K562 (cell line): ENCODE measurements around the gene ARPC1A. TPM values are rescaled to one million over a fixed set of nuclear protein-coding genes. Genes with fewer than 3 reads are reported as not detected.

Experiments used
- ATAC-seq: fragments of 200-7000 bp; cut with Tn5 transposase; 3 replicates; pipeline ENCODE4 v1.9.1; 2020; ENCODE audit warnings: moderate library complexity
- BruUV-seq: library from RNA; stranded (reverse); fragments of 400-500 nt; replicated peaks from 2 replicates; lab custom pipeline; 2021; lab: Mats Ljungman, UMichigan
- CTCF ChIA-PET: fragments of 300-600 bp; formaldehyde crosslinking; extraction: SDS; loops from one replicate; lab custom pipeline; 2021; ENCODE audit warnings: low intra/inter-chr PET ratio; lab: Yijun Ruan, JAX
- POLR2A ChIA-PET: fragments of 300-600, 350-650 bp; sonication (Branson Sonifier 250); formaldehyde crosslinking; extraction: SDS; loops from one replicate; lab custom pipeline; 2021; ENCODE audit warnings: antibody characterized with exemption, inconsistent platforms; lab: Yijun Ruan, JAX
- DNase-seq, 4 experiments: peaks; one replicate each; pipeline versions ENCODE4 v3.0.0 to v3.0.0-alpha.2; 2011 to 2018; ENCODE audit warnings: low spot score in 3 of 4, mixed read lengths in 3 of 4; ENCODE audit errors: extremely low read depth in 1 of 4
- FAIRE-seq: peaks from 2 replicates; lab custom pipeline; 2011; peaks lifted over from hg19 to GRCh38; lab: Jason Lieb, UNC
- H2AFZ ChIP-seq: 2 replicates; pipeline ENCODE4 v1.6.0; 2011; ENCODE audit warnings: low read depth, low read length, control low read depth, inconsistent platforms
- H3K27ac ChIP-seq: fragments of 200-600 bp; 3 replicates; pipeline ENCODE4 v1.8.0; 2011; ENCODE audit warnings: low read depth, mild to moderate bottlenecking, control low read depth, inconsistent platforms, low read length, moderate library complexity, mixed read lengths; ENCODE audit errors: extremely low read depth
- H3K27me3 ChIP-seq, 2 experiments: fragments of 300-600 bp in 1 of 2; 2 replicates in 1 of 2; 3 replicates in 1 of 2; pipeline versions ENCODE4 v1.6.0 to v1.8.0; 2011; ENCODE audit warnings: inconsistent platforms in 2 of 2, low read length in 2 of 2, mild to moderate bottlenecking in 1 of 2, mixed read lengths in 1 of 2, moderate library complexity in 1 of 2; ENCODE audit not compliant: control insufficient read depth in 2 of 2, insufficient read depth in 2 of 2
- H3K36me3 ChIP-seq: fragments of 300-600 bp; 3 replicates; pipeline ENCODE4 v1.8.0; 2011; ENCODE audit warnings: mild to moderate bottlenecking, low read length, inconsistent platforms; ENCODE audit not compliant: control insufficient read depth, insufficient read depth
- H3K4me1 ChIP-seq, 2 experiments: fragments of 200-600 bp in 1 of 2; replicated peaks in 1 of 2; 2 replicates in 1 of 2; 3 replicates in 1 of 2; pipeline versions ENCODE4 v1.5.1 to v1.8.0; 2011; ENCODE audit warnings: inconsistent platforms in 2 of 2, low read length in 2 of 2, mild to moderate bottlenecking in 1 of 2, mixed read lengths in 1 of 2, moderate library complexity in 1 of 2; ENCODE audit not compliant: control insufficient read depth in 2 of 2, insufficient read depth in 2 of 2
- H3K4me2 ChIP-seq: 2 replicates; pipeline ENCODE4 v1.6.1; 2011; ENCODE audit warnings: low read length, control low read depth, inconsistent platforms, mixed read lengths; ENCODE audit not compliant: insufficient read depth
- H3K4me3 ChIP-seq: fragments of 200-600 bp; sonication (generic), shearing (Covaris generic); 2 replicates; pipeline ENCODE4 v1.5.1; 2016; ENCODE audit warnings: control low read depth, inconsistent platforms
- H3K79me2 ChIP-seq: fragments of 200-600 bp; 3 replicates; pipeline ENCODE4 v1.8.0; 2011; ENCODE audit warnings: low read length, inconsistent platforms; ENCODE audit not compliant: control insufficient read depth, insufficient read depth
- H3K9ac ChIP-seq, 2 experiments: 2 replicates each; pipeline versions ENCODE4 v1.6.0 to v1.6.1; 2011; ENCODE audit warnings: low read depth in 2 of 2, low read length in 2 of 2, control low read depth in 1 of 2, inconsistent platforms in 1 of 2, mild to moderate bottlenecking in 1 of 2, mixed read lengths in 1 of 2; ENCODE audit not compliant: insufficient read depth in 1 of 2
- H3K9me1 ChIP-seq: one replicate; pipeline ENCODE4 v1.6.0; 2011; ENCODE audit warnings: inconsistent platforms, mild to moderate bottlenecking, low read length, moderate library complexity; ENCODE audit not compliant: control insufficient read depth, insufficient read depth
- H3K9me3 ChIP-seq: replicated peaks from 2 replicates; pipeline ENCODE4 v1.5.1; 2011; ENCODE audit warnings: low read depth, low read length, inconsistent platforms; ENCODE audit not compliant: control insufficient read depth, insufficient read depth
- H4K20me1 ChIP-seq: replicated peaks from 2 replicates; pipeline ENCODE4 v1.6.1; 2011; ENCODE audit warnings: low read length, inconsistent platforms, mixed read lengths; ENCODE audit not compliant: control insufficient read depth, insufficient read depth
- ADNP ChIP-seq: fragments of 200-800 bp; sonication (Bioruptor generic); IDR thresholded peaks from 2 replicates; pipeline ENCODE4 v1.6.1; 2016; ENCODE audit warnings: missing genetic modification characterization, missing compliant biosample characterization
- ASH1L ChIP-seq: fragments of 450-650 bp; IDR thresholded peaks from 2 replicates; pipeline ENCODE4 v1.6.1; 2018; ENCODE audit warnings: borderline replicate concordance, mild to moderate bottlenecking, low read depth; ENCODE audit not compliant: partially characterized antibody
- BCL6 ChIP-seq: fragments of 250-450 bp; sonication (Bioruptor Pico); IDR thresholded peaks from 2 replicates; pipeline ENCODE4 v1.4.0; 2020
- CC2D1A ChIP-seq: fragments of 450-650 bp; IDR thresholded peaks from 2 replicates; pipeline ENCODE4 v1.6.1; 2017; ENCODE audit warnings: mild to moderate bottlenecking
- CREB5 ChIP-seq: fragments of 250-450 bp; sonication (Bioruptor Pico); IDR thresholded peaks from 2 replicates; pipeline ENCODE4 v1.5.0; 2020; ENCODE audit warnings: mild to moderate bottlenecking
- EP300 ChIP-seq: IDR thresholded peaks from 2 replicates; pipeline ENCODE4 v1.6.1; 2012; ENCODE audit warnings: low read length, improper control_type of control experiment
- GATAD2A ChIP-seq: fragments of 450-650 bp; IDR thresholded peaks from 2 replicates; pipeline ENCODE4 v1.6.1; 2017
- PTTG1 ChIP-seq: fragments of 450-650 bp; IDR thresholded peaks from 2 replicates; pipeline ENCODE4 v1.6.1; 2016; ENCODE audit warnings: low read depth, mild to moderate bottlenecking, missing genetic modification characterization, missing compliant biosample characterization
- ZBTB33 ChIP-seq: sonication (generic); formaldehyde crosslinking; IDR thresholded peaks from 2 replicates; pipeline ENCODE4 v1.8.1; 2023; ENCODE audit warnings: mild to moderate bottlenecking, missing genetic modification reagents
- ZNF764 ChIP-seq: fragments of 250-450 bp; sonication (Bioruptor Pico); IDR thresholded peaks from 2 replicates; pipeline ENCODE4 v1.4.0; 2020; ENCODE audit warnings: low read depth, mild to moderate bottlenecking, moderate library complexity
- WGBS: fragments of 100-300 bp; shearing (Covaris generic); methylation state at CpG from one replicate; pipeline ENCODE4 v1.1.6; 2016; ENCODE audit warnings: low coverage, mixed read lengths; ENCODE audit not compliant: insufficient coverage; ENCODE audit errors: missing lambda C conversion rate; 5-methylcytosine and 5-hydroxymethylcytosine counted together
- in situ Hi-C: fragments of 300-500 bp; cut with MboI; formaldehyde crosslinking; loops from 4 replicates; pipeline ENCODE4 v1.15.0; 2018; ENCODE audit warnings: inconsistent platforms, mixed read lengths
- intact Hi-C: fragments of 100-400 bp; cut with micrococcal nuclease; formaldehyde crosslinking; loops from 2 replicates; pipeline ENCODE4 v1.14.2; 2022
- polyA plus RNA-seq, 8 experiments: library from polyadenylated mRNA; depleted of rRNA in 4 of 8; stranded (reverse) in 5 of 8; unstranded in 3 of 8; fragments of >200 nt; fragmentation: Nextera tagmentation in 2 of 8; fragmentation: Illumina TruSeq in 1 of 8; extraction: Ambion mirVana in 2 of 8; extraction: Trizol in 1 of 8; gene quantifications; 2 replicates each; pipeline versions ENCODE4 v1.2.1 to v1.2.3, GENCODE V29; 2011 to 2014; ENCODE audit warnings: inconsistent platforms in 1 of 8, missing spikeins in 1 of 8
- total RNA-seq, 7 experiments: library from RNA; depleted of rRNA in 6 of 7; stranded (reverse); fragments of >200 nt in 6 of 7; fragmentation: Illumina TruSeq in 2 of 7; extraction: Trizol in 2 of 7; gene quantifications; 2 replicates each; pipeline versions ENCODE4 v1.2.1 to v1.2.3, GENCODE V29; 2011 to 2021; ENCODE audit warnings: low replicate concordance in 1 of 7
- TF ChIP-seq, protein P1 (sequence below): sonication (generic); IDR thresholded peaks from 2 replicates; pipeline ENCODE4 v1.6.1; 2016
- TF ChIP-seq, protein P2 (sequence below): fragments of 450-650 bp; formaldehyde crosslinking; IDR thresholded peaks from 2 replicates; pipeline ENCODE4 v1.4.0; 2022; ENCODE audit warnings: missing genetic modification characterization

ARPC1A gene
- total and polyA plus RNA-seq, 9 of the 15 experiments (the other 6 are each of a cell fraction or from before 2014, with no cell fraction given), result 39.5 to 151 (median 86.1) TPM

DNA sequence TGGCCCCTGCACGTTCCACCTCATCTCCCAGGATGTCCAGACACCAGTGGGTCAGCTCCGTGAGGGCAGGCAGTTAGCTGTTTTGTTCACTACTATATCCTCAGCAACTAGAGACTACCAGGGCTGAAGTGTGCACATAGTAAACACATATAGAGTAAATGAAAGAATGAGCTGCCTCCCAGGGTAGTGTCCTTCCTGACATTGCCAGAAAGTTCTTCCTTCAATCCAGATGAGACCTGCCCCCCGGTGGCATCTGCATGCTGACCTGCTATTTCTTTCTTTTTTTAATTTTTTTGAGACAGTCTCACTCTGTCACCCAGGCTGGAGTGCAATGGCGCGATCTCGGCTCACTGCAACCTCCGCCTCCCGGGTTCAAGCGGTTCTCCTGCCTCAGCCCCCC, 14.0 kb upstream of the ARPC1A start:
- Histone ChIP-seq H3K9ac (no peak overlapping the region), H3K4me2 (no peak overlapping the region), H2AFZ (no peak overlapping the region), H3K4me3 (no peak overlapping the region), H3K27ac (no peak overlapping the region), H3K9me3 (no peaks in the 10 kb centered on the region; the same call in 1 of the 2 replicates), H3K36me3 (no peaks in the 10 kb centered on the region), H3K27me3 (peaks cover 22 to 36% of the 10 kb centered on the region in 2 experiments), H3K79me2 (no peaks in the 10 kb centered on the region), H3K4me1 (no peaks in the 10 kb centered on the region; a peak in 1 of 5 replicates), H3K9me1 (no peaks in the 10 kb centered on the region), H4K20me1 (no peaks in the 10 kb centered on the region)
- WGBS, result 0% methylated on average over 9 of the region's 9 CpGs
- ChIA-PET CTCF (interaction anchor here (4.5 kb wide), 1 partner anchor 271 kb away, joined by 56 read pairs; no protein-coding TSS in a partner anchor), POLR2A (interaction anchor here (0.5 to 1.6 kb wide), 2 partner anchors 13 to 304 kb away, joined by 3 to 6 read pairs; no protein-coding TSS in a partner anchor)
- DNase-seq (no peak), FAIRE-seq (no peak), ATAC-seq (no peak)
- BruUV-seq, result no TSS peak
- TF ChIP-seq ZNF764, result no peak
- no peak for TF ChIP-seq ADNP
- TF ChIP-seq GATAD2A, result no peak
- TF ChIP-seq PTTG1, result no peak
- TF ChIP-seq EP300, result no peak
- TF ChIP-seq ASH1L, result no peak
- TF ChIP-seq CREB5 (CRISPR knock-in tag), result no peak
- TF ChIP-seq, protein P1, sequence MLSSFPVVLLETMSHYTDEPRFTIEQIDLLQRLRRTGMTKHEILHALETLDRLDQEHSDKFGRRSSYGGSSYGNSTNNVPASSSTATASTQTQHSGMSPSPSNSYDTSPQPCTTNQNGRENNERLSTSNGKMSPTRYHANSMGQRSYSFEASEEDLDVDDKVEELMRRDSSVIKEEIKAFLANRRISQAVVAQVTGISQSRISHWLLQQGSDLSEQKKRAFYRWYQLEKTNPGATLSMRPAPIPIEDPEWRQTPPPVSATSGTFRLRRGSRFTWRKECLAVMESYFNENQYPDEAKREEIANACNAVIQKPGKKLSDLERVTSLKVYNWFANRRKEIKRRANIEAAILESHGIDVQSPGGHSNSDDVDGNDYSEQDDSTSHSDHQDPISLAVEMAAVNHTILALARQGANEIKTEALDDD, result no peak
- no peak for TF ChIP-seq ZBTB33 (CRISPR knock-in tag)
- no peak for TF ChIP-seq CC2D1A
- TF ChIP-seq BCL6 (CRISPR knock-in tag), result no peak
- TF ChIP-seq, protein P2, sequence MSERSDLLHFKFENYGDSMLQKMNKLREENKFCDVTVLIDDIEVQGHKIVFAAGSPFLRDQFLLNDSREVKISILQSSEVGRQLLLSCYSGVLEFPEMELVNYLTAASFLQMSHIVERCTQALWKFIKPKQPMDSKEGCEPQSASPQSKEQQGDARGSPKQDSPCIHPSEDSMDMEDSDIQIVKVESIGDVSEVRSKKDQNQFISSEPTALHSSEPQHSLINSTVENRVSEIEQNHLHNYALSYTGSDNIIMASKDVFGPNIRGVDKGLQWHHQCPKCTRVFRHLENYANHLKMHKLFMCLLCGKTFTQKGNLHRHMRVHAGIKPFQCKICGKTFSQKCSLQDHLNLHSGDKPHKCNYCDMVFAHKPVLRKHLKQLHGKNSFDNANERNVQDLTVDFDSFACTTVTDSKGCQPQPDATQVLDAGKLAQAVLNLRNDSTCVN (CRISPR knock-in tag), result no peak
- in situ Hi-C loops (no loop called here), intact Hi-C loops (no loop called here)
